Fibroblast of skin of scalp (primary cell): ENCODE measurements around the gene MEG3.

ENCODE experiments used
- DNase-seq: peaks from one replicate; pipeline ENCODE4 v3.0.0-alpha.2; 2013

MEG3 gene

GRCh38 chr14:100866666-100867630 lies 41.0 kb downstream of the MEG3 start:
- DNase-seq, result no peak

GRCh38 chr14:100867631-100868315 lies 41.9 kb downstream of the MEG3 start:
- DNase-seq, result no peak

DNA sequence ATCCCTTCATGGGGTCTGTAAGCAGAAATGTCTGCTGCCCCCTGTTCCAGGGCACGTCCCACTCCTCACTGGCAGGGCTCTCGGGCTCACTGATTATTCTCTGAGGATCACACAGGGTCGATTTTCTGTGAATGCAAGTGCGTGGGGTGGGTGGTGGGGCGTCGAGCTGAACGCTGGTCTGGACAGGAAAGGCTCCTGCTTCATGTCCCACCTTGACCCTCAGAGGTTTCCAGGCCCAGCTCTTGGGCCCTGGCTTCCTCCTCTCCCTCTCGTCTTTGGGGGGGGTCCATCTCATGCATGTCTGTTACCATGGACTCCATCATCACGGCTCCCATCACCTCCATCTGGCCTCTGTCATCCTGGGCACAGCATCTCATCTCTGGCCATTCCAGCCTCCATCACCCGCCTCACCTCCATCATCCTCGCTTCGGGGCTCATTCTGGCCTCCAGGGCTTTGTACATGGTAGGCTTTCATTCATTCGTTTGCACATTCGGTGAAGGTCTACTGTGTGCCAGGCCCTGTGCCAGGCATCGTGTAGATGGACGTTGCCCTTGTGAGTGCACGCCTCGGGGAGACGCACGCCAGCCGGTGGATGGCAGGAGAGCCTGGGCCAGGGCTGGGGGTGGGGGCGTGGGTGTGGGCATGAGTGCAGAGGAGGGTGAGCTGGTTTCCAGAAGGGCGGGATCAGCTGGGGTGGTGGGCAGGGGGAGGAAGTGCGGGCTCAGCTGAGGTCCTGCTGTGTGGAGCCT lies 42.9 kb downstream of the MEG3 start:
- DNase-seq, result no peak

DNA sequence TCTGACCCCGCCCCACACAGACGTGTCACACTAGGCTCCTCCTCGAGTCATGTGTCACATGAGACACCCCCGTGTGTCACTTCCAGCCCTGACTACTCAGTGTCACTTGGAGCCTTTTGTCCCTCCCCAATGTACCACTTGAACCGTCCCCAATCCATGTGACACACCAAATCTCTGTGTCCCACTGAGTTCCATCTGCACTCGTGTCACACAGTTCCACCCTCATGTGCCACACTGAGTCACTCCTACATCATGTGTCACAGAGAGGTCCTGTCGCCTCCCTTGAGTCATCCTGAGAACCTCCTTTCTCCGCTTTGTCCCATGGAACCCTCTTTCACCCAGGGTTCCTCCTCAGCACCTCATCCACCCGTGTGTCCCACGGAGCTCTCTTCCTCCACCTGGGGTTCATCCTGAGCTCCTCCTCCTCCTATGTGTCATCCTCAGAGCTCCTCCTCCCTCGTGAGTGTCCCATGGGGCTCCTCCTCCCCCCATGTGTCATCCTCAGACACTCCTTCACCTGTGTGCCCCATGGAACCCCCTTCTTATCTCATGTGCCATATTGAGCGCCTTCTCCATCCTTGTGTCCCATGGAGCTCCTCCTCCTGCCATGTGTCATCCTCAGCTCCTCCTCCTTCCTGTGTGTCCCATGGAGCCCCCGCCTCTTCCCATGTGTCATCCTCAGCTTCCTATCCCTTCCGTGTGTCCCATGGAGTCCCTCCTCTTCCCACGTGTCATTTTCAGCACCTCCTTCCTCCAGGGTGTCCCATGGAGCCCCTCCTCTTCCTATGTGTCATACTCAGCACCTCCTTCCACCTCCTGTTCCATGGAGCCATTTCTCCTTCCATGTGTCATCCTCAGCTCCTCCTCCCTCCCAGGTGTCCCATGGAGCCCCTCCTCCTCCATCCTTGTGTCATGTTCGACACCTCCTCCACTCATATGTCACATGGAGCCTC lies 45.6 kb downstream of the MEG3 start:
- DNase-seq, result peak; percentile 83

GRCh38 chr14:100872259-100873095 lies 46.6 kb downstream of the MEG3 start:
- DNase-seq, result peak; percentile 32

- DNase-seq, result peak; percentile 22
Observed at GRCh38 chr14:100873096-100873482, 47.2 kb downstream of the MEG3 start.

GRCh38 chr14:100874051-100874410 lies 48.1 kb downstream of the MEG3 start:
- no peak for DNase-seq

GRCh38 chr14:100874411-100875091 lies 48.6 kb downstream of the MEG3 start:
- no peak for DNase-seq

- no peak for DNase-seq
Observed at GRCh38 chr14:100875126-100875525, 49.2 kb downstream of the MEG3 start.

DNA sequence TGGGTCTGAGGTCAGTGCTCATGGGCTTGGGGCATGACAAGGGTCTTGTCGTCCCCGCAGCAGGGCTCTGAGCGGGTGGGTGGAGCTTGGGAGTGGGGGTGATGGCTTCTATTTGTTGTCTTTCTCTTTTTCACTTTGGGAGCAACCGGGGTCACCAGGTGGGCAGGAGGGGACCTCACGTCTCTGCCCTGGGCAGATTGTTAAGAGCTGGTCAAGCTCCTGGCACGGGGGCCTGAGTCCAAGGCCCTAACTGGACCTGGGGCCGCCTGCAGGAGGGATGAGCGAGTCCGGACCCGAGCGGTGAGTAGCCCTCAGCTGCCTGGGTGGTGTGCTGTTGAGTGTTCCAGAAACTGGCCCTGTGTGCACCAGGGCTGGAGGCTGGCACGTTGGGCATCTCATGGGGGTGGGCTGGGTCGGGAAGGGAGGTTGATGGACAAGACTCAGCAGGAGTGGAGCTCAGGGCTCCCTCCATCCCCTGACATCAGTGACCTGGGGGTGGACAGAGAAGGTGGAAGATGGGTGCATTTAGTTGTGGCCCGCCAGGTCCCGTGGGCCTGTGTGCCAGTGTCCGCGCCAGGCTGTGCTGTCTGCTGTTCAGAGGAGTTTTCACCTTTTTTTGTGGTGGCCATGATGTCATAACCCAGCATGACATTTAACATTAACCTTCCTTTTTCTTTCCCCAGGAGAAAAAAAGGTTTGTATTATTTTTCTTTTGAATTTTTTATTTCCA lies 50.1 kb downstream of the MEG3 start:
- DNase-seq, result no peak

GRCh38 chr14:100878271-100879146 lies 52.6 kb downstream of the MEG3 start:
- no peak for DNase-seq

DNA sequence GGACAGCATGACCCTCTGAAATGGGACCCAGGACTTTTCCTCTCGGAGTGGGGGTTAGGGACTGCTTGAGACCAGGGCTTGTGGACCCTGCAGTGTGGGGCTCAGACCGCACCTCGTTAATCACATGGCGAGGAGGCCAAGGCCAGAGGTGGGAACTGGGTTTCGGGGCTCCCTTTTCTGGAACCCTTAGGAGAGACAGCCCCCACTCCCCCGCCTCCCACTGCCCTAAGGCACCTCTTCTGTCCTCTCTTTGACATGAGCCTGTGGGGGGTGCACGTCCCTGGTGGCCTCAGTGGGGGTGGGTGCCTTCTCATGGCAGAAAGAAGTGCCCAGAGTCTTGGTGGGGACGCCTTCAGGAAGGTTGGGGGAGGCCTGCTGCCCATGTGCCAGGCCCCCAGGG lies 53.3 kb downstream of the MEG3 start:
- no peak for DNase-seq

- DNase-seq, result no peak
Observed at GRCh38 chr14:100879782-100880181, 53.9 kb downstream of the MEG3 start.

- no peak for DNase-seq
Observed at GRCh38 chr14:100880271-100881101, 54.6 kb downstream of the MEG3 start.

GRCh38 chr14:100881211-100882025 lies 55.5 kb downstream of the MEG3 start:
- no peak for DNase-seq
